Inferior parietal cortex (tissue), 1 donor: Measurements from ENCODE around the gene DIP2C.
A peak's percentile ranks its signal among the peaks of the same experiment; 100 is the strongest.
"Not testable (repeated sequence)": the region's sequence is repeated elsewhere in the genome, so short reads cannot be mapped to it uniquely, and the experiment has no call there.

Experiments used
- DNase-seq: peaks from one replicate; pipeline ENCODE4 v3.0.0-alpha.2; 2016; ENCODE audit errors: extremely low spot score

The DIP2C gene

DNA sequence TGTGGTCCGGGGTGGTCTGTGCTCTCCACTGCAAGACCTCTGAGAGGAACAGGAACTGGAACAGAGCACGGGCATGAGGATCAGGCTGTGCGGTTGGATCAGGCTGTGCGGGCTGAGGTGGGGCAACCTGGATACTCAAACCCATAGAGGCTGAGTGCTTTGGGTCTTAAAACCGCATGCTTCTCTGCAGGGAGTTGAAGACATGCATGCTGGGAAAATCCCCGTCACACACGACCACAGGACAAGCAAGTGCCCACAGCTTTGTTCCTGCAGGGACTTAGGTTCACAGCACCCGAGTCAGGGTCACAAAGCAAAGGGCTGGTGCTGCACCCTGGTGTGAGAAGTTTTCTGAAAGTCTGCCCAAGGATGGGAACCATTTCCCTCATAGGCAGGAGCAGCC is 333.0 kb downstream of the DIP2C start:
- no peak for DNase-seq

DNA sequence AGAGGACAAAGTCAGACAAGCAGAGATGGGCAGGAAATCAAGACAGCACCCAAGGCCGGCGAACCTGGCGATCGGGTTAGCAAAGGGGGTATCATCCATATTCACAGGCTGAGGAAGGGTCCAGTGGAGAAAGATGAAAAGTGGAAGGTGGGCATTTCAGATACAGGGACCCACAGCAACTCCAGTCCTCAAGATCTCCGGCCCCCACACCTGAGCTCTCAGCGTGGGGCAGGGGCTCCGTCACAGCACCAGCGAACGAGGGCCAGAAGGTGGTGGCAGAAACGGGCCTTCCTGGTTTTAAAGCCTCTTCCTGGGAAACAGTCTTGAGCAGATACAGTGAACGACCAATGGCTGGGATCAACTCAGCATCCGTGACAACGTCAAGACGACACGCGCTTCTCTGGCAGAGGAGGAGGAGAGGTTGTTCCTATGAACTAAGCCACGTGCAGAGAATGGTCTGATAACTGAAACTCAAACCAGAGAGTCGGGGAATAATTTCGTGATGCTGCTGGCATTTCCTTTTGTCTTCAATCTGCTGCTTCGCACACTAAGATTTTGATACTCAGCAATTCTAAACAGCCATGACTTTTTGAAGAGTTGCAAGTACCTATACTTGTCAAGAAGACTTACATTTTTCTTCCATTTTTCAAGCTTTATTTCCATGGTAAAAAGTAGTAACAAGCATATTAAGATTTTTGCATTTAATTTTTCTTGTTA is 334.4 kb downstream of the DIP2C start:
- no peak for DNase-seq

DNA sequence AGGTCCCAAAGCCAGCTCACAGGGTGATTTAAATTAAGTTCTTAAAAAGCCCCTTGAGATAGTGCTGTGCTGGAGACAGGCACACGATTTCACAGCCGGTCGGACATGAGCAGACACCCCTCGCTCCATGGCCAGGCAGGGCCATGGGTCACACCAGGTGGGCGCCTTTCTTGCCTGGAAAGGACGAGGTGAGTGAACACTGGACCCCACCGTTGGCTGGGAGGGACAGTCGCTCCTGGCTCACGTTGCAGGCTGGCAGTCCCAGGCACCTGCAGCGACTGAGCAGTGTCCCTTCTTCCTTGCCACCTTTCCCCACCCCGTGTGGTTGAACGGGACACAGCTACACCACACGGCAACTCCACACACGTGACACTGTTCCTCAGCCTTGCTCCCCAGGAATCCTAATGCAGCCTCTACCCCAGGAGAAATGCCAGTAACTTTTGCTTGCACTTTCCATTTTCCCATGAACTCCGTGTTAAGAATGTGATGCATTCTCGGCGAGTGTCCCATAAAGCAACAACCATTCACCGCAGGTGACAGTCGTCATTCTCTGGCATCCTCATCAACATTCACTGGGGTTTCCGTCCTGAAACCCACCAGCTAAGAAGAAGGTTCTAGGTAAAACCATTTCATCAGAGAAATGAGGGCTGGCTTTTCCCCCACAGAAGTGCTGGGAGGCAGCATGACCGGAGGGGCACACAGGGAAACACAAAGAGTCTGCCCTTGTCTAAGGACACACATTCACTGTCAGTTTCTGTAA is 336.8 kb downstream of the DIP2C start:
- DNase-seq, result no peak

DNA sequence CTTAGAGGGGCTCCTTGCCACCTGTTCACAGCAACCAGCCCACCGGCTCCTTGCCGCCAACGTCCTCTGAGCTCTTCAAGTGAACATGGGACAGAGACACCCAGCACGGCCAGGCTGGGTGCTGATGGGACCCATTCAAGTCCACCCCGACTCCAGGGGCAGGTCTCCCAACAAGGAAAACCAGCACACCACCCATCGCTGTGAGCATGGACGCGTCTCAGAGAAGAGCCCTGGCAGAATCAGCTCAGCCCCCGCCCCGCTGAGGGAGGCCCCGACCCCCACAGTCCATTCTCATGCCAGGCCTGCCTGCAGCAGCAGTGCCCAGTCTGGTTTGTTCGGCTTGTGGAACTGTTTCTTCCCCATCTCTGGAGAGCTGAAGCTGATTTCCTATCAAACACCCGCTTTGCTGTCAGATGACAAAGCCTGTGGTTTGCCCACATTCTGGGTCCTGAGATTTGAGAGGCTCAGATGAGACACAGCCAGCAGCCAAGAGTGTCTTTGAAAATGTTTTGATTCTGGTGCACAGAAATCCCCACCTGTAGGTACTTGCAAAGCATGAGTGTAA is 337.6 kb downstream of the DIP2C start:
- DNase-seq, result no peak

DNA sequence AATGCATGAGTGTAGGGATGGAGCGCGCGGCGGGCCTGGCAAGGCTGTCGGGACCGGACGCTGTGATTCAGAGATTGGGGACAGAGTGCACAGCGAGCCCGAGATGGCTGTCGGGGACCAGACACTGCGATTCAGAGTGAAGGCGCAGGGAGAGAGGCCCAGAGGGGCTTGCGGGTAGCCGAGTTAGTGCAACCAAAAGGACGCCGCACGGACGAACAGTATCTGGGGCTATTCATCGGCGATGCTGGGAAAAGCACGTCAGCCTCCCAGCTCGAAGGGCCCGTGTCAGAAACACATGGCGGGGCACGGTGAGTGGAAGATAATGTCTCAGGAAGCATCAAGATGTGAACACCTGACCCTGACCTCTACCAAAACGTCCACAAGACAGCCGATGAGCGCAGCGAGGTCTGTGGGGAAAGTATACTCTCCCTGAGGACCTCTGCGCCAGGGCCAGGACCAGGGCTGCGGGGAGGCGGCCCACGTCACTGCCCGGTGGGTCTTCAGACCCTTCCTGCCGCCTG is 338.4 kb downstream of the DIP2C start:
- no peak for DNase-seq

DNA sequence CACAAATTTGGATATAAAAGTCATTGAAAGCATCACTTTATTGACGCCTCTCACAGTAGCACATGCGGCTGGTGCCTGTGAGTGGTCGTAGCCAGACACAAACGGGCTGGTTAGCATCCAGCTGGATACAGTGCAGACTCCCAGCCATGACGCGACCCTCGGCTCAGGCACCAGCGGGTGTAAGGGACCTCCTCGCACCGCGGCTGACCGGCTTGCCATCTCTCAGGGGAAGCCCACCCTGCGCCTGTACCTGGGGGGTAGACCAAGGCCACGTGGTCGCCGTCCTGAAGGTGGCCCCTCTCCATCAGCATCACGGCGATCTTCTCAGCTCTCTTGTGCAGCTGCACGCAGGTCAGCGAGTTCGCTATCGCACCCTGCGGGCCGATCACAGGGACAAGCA is 340.4 kb downstream of the DIP2C start:
- no peak for DNase-seq

DNA sequence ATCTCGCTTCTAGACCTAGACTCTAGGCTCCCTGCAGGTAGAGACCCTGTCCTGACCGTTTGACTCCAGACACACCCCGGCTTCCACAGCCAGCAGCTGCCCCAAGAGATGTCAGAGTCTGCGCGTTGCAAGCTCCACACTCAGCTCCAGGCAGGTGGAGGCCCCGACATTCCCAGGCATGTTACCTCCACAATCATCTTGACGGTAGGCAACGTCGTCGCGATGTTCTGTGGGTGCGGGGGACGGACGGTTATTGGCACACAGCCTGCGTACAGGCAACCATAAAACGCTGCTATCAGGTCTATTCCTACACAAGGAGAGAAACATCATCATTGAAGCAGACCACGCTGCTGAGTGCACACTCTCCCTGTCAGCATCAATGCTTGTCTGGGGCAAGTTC is 341.0 kb downstream of the DIP2C start:
- no peak for DNase-seq

DNA sequence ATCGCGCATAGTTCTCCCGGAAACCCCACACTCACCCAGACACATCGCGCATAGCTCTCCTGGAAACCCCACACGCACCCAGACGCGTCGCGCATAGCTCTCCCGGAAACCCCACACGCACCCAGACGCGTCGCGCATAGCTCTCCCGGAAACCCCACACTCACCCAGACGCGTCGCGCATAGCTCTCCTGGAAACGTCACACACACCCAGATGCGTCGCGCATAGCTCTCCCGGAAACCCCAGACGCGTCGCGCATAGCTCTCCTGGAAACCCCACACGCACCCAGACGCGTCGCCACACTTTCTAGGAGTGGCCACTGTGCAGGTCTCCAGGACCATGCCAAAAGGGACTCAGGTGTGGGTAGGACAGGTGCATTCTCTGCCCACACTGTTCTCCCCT is 341.7 kb downstream of the DIP2C start:
- not testable (repeated sequence) for DNase-seq

DNA sequence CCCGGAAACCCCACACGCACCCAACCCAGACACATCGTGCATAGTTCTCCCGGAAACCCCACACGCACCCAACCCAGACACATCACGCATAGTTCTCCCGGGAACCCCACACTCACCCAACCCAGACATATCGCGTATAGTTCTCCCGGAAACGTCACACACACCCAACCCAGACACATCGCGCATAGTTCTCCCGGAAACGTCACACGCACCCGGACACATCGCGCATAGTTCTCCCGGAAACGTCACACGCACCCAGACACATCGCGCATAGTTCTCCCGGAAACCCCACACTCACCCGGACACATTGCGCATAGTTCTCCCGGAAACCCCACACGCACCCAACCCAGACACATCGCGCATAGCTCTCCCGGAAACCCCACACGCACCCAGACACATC is 342.3 kb downstream of the DIP2C start:
- not testable (repeated sequence) for DNase-seq

DNA sequence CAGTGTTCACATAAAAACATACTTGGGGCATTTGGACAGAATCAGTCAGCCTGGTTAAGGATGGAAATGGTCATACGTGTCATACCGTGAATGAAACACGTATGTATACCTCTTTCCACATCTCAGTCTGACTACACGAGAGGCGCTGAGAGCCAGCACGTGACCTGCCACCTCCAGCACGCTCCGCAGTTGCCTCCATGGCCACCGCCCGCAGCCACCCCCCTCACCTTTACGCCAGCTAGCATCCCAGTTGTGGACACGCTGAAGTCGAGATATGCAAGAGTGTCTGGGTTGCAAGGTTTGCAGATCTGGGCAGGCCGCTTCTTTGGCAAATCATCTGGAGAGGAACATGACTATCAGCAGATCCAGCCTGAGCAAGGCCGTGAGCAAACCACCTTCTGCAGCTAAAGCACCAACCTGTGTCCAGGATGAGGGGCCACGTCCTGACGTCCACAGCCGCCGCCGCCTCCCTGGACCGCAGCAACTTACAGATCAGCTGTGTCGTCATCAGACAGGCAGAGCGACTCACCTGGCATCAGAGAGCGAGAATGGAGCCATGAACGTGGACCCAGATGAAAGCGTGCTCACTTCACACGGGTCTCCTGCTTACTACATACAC is 344.8 kb downstream of the DIP2C start:
- no peak for DNase-seq

DNA sequence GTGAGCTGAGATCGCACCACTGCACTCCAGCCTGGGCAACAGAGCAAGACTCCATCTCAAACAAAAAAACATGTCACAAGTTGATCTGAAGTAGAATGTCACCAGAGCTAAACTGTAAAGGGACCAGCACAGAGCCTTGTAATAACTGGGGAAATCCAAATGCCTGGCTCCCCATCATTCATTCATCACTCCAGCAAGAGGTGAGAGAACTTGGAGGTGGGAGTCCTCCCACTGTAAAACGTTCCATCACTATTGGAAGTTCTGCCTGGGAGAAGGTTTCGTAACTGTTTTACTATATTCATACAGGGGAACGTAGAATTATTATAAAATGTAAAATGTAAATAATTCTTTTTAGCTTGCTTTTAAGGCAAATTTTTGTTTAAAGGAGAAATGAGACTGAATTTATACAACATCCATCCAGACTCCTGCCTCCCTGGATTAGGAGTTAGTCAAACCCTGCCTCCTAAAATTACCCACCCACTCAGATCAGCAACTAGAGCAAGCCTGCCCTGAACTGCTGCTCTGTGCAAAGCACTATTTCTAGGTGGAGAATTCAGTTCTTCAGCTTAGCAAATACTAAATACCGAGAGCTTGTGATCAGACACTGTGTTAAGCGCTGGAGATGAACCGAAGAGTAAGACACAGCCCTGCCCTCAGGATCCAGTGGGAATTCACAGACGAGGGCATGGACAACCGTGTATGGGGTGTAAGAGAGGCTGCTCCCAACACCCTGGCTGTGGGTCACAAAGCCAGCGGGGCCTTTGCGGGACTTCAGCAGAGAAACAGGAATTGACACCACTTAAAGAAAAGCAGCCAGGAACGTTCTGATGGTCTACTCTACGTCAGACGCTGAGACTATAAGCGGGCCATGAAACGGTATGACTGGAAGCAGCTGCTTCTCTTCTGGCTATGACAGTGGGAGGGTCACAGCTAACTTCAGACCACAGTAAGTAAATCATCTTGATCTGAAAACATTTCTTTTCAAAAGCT is 345.9 kb downstream of the DIP2C start:
- no peak for DNase-seq

DNA sequence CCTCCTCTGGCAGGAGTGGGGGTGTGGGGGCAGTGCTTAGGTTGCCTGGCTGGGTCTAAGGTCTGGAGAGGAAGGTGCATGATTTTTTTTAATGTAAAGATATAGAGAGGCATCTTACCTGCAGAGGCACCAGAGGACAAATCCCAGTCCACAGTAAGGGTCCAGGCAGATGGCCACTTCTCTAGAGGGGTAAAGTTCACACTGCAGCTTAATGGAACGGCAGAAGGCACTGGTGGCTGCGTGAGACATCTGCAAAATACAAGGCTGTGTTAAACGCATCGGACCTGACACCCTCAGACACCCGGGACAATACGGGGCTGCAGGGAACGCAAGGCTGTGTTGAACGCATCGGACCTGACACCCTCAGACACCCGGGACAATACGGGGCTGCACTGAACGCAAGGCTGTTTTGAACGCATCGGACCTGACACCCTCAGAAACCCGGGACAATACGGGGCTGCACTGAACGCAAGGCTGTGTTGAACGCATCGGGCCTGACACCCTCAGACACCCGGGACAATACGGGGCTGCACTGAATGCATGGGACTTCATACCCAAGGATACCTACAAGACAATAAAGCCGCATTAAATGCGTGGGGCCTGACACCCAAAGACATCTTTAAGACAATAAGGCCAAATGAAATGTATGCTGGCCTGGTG is 348.3 kb downstream of the DIP2C start:
- DNase-seq, result no peak

DNA sequence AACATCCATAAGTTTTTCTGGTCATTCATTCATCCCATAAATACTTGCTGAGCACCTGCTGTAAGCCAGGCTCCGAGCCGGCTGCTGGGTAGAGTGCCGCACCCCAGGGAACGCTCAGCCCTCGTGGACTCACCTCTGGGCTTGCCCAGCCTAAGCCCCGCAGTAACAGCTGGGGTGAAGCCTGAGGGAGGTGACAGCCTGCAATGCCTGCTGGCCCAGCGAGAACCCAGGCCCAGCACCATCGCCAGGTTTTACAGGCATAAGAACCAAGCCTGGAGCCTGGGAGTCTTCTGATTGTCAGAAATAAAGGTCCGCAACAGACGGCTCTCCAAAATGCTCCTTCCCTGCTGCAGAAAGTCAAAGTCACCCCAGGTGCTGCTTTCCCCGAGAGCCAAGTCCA is 348.8 kb downstream of the DIP2C start:
- DNase-seq, result no peak

DNA sequence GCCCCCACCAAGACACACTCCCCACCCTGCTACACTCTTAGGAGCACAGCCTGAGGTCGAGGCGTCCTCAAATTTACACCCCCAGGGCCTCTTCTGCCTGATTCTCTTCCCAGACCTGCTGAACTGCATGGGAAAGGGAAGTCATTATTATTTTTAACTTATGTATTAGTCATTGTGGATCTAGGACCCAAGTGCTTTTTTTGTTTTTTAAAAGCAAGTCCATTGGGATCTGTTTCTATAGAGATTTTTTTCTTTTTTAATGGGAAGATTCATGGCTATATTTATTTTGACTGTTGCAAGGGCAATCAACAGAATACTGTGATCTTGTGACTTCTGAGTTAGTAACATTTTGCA is 350.5 kb downstream of the DIP2C start:
- no peak for DNase-seq

DNA sequence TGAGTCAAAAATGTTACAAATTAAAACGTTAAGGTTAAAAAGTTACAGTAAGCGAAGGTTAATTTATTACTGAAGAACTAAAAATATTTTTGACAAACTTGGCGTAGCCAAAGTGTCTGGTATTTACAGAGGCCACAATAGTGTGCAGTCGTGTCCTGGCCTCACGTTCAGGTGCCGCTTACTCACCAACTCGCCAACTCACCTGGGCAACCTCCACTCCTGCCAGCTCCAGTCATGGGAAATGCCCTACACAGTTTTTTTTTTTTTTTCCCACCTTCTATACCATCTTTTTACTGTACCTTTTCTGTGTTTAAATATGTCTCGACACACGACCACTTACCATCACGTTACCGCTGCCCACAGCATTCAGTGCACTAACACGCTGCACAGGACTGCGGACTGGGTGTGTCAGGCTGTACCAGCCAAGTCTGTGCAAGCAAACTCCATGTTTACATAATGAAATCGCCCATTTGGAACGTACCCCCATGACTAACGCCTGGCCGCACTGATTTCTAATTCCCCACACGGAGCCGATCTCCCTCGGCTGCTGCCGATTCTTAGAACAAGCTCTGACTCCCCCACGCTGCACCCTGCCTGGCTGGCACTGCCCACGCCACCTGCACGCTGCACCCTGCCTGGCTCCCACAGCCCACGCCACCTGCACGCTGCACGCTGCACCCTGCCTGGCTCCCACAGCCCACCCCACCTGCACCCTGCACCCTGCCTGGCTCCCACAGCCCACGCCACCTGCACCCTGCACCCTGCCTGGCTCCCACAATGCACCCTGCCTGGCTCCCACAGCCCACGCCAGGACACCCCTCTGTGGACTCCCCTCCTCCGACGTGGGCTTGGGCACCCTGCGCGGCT is 351.1 kb downstream of the DIP2C start:
- no peak for DNase-seq

DNA sequence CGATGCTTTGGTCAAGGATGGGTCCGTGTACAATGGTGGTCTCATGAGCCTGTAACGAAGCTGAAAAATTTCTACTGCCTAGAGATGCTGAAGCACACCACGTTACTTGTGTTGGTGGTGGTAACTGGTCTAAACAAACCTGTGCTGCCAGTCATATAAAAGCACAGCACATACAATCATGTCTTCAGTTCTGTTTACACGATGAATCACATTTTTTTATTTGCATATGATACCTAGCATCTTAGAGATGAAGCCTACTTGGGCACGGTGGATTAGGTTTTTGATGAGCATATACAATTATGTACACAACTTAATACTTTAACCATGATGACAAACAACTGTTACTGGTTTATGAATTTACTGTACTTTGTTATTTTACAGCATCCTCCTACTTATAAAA is 353.2 kb downstream of the DIP2C start:
- no peak for DNase-seq

DNA sequence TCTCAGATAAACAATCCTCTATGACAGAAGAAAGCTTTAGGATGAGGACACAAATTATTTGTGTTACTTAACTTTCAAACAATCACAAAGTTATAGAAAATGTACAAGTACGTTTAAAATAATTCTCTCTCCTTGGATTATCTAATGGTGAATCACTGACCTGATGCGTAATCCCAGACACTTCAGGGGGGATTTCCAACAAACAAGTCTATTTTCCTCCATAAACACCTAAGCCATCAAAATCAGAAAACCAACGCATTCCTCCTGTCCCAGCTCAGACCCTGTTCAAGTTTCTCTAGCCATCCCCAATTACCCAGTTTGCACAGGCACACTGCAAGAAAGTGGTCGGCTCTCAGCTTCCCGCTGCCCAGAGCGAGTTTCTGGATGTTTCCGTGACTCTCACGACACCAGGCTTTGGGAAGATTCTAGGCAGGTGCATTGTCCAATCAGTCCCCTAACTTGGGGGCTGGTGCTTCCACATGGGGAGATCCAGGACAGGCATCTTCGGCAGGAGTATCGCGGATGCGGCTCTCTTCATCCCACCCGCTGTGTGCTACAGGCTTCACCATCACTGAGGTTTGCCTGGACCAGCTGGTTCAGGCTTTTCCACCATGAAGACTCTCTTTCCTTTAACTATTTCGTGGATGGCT is 354.2 kb downstream of the DIP2C start:
- DNase-seq, result no peak

DNA sequence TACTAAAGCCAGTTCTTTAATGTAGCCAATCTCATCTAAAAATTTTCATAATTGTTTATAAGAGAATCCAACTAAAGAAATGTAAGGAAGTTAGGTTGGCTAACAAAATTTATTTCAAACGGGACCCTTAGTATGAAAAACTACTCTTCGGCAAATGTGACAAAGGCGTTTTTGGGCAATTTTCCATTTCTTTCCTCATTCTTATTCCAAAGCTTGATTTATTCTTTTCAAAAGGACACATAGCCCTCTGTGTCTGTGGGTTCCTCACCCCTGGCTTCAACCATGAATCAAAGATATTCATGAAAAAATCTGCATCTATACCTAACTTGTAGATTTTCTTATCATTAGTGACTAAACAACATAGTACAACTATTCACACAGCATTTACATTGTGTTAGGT is 358.3 kb downstream of the DIP2C start:
- DNase-seq, result no peak

DNA sequence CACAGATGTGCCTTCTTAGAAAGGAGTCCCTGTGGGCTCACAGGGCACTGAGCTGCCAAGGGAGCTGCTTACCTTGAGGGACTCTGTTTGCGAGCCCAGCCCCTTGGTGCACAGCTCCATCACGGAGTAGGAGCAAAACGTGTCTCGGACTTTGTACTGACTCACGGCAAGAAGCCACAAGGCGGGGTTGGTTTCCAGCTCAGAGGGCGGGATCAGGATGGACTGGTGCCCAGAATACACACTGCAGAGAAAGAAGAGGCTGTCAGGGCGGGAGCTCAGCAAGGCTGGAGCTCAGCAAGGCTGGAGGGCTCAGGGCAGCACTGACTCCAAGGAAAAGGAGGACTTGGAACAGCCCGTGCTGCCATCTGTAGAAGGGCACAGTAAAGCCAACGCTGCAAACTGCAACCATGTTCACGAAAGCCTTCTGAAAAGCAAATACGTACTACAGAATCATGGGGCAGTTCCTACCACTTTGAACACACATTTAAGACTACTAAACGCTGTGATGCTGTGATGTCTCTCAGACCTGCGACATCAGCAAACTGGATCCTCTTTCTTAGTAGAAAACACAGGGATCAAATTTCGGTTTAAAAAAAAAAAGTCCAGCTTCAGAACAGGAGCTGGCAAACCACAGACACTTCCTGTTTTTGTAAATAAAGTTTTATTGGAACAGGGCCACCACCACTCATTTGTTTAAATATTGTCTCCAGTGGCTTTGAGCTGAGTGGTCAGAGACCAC is 359.9 kb downstream of the DIP2C start:
- peak; percentile 75 for DNase-seq
